Suprapubic skin (tissue), 4 donors: ENCODE measurements around the gene HESX1.

Experiments used
- CTCF ChIP-seq, 2 donors: fragments of 200-600 bp in 1 of 2; fragments of 450-650 bp in 1 of 2; sonication (generic) in 1 of 2; IDR thresholded peaks; one replicate each; pipeline ENCODE4 v1.5.1; 2016 to 2019; ENCODE audit warnings: antibody characterized with exemption in 2 of 2, mild to moderate bottlenecking in 1 of 2, moderate library complexity in 1 of 2
- EP300 ChIP-seq: sonication (generic); formaldehyde crosslinking; IDR thresholded peaks from one replicate; pipeline ENCODE4 v1.6.1; 2017; ENCODE audit warnings: antibody characterized with exemption
- POLR2A ChIP-seq, 2 donors: fragments of 450-650 bp; IDR thresholded peaks; one replicate each; pipeline ENCODE4 v1.6.1; 2017; ENCODE audit warnings: antibody characterized with exemption in 2 of 2, mild to moderate bottlenecking in 2 of 2, moderate library complexity in 2 of 2
- POLR2AphosphoS5 ChIP-seq, 3 donors: sonication (generic); formaldehyde crosslinking; IDR thresholded peaks; one replicate each; pipeline ENCODE4 v1.6.1; 2017; ENCODE audit warnings: antibody characterized with exemption in 3 of 3

GRCh38 chr3:57165641-57166040 is 34.1 kb downstream of the HESX1 start:
- TF ChIP-seq CTCF (IDR thresholded peaks at IDR 0.05) (no peak), POLR2A (IDR thresholded peaks at IDR 0.05) (no peak), POLR2AphosphoS5 (IDR thresholded peaks at IDR 0.05) (no peak), EP300 (no peak)
